Thymus (tissue), 11 donors: ENCODE measurements around the gene RPL28. TPM values are rescaled to one million over a fixed set of nuclear protein-coding genes. Genes with fewer than 3 reads are reported as not detected.
"Not testable (repeated sequence)": the region's sequence is repeated elsewhere in the genome, so short reads cannot be mapped to it uniquely, and the experiment has no call there.

Experiments
- DNase-seq, 9 donors: peaks; one replicate each; pipeline ENCODE4 v3.0.0-alpha.2; 2013; ENCODE audit warnings: low spot score in 9 of 9, low read depth in 6 of 9, missing footprints in 1 of 9
- H3K27ac ChIP-seq, 2 donors: one replicate each; pipeline ENCODE4 v1.5.1; 2013; ENCODE audit warnings: control low read depth in 1 of 2, low read depth in 1 of 2, low read length in 1 of 2, mild to moderate bottlenecking in 1 of 2, moderate library complexity in 1 of 2
- H3K27me3 ChIP-seq, 2 donors: one replicate each; pipeline ENCODE4 v1.5.1; 2013; ENCODE audit warnings: low read length in 1 of 2; ENCODE audit not compliant: control insufficient read depth in 2 of 2, insufficient read depth in 1 of 2
- H3K36me3 ChIP-seq, 2 donors: one replicate each; pipeline ENCODE4 v1.5.1; 2013; ENCODE audit warnings: low read length in 1 of 2, mild to moderate bottlenecking in 1 of 2, moderate library complexity in 1 of 2; ENCODE audit not compliant: control insufficient read depth in 2 of 2, insufficient read depth in 2 of 2
- H3K4me1 ChIP-seq, 2 donors: one replicate each; pipeline ENCODE4 v1.5.1; 2013; ENCODE audit warnings: low read length in 2 of 2; ENCODE audit not compliant: control insufficient read depth in 2 of 2, insufficient read depth in 2 of 2
- H3K4me3 ChIP-seq, 2 donors: one replicate each; pipeline ENCODE4 v1.5.1; 2013; ENCODE audit warnings: low read length in 2 of 2, control low read depth in 1 of 2, mild to moderate bottlenecking in 1 of 2
- H3K9me3 ChIP-seq, 2 donors: one replicate each; pipeline ENCODE4 v1.5.1; 2013; ENCODE audit warnings: low read length in 1 of 2, mild to moderate bottlenecking in 1 of 2; ENCODE audit not compliant: control insufficient read depth in 2 of 2, insufficient read depth in 1 of 2
- WGBS: extraction: QIAGEN DNeasy Blood & Tissue Kit; methylation state at CpG from one replicate; pipeline ENCODE4 v1.1.7; 2013; 5-methylcytosine and 5-hydroxymethylcytosine counted together
- polyA plus RNA-seq: library from polyadenylated mRNA; stranded (reverse); fragments of 200-250 nt; gene quantifications from one replicate; pipeline ENCODE4 v1.2.3, GENCODE V29; 2013
- total RNA-seq: library from RNA; stranded (reverse); fragments of 120-200 nt; gene quantifications from one replicate; pipeline ENCODE4 v1.2.4, GENCODE V29; 2013
- donor health status: healthy.

The RPL28 gene
- total and polyA plus RNA-seq, 2 donors: 667 to 2,578 TPM

DNA sequence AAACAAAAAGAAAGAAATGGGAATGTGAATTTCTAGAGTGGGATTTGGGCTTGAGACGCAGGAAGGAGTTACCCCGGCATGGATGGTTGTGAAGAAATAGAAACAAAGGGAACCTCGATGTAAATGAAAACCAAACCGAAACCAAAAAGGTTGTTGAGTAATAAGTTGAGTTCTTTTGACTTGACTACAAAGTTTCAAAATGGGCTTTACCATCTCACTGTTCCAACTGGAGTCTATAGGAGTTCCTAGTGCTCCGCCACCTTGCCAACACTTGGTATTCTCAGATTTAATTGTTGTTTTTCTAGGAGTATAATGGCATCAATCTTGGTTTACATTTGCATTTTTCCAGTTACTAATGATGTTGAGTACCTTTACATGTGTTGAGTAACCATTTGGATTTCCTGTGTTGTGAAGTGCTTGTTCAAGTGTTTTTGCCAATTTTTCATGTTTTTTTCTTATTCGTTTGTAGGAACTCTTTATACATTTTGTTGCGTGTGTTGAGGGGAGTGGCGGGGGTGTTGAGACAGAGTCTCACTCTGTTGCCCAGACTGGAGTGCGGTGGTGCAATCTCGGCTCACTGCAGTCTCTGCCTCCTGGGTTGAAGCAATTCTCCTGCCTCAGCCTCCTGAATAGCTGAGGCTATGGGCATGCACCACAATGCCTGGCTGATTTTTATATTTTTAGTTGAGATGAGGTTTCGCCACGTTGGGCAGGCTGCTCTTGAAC lies 12.6 kb downstream of the RPL28 start:
- Histone ChIP-seq H3K9me3 (no peaks in the 10 kb centered on the region), H3K27me3 (no peaks in the 10 kb centered on the region), H3K4me3 (no peak overlapping the region), H3K4me1 (no peaks in the 10 kb centered on the region), H3K27ac (no peak overlapping the region), H3K36me3 (peaks cover 29 to 36% of the 10 kb centered on the region in 2 donors)
- no peak for DNase-seq
- WGBS: 96% methylated on average over 12 of the region's 12 CpGs

- WGBS: 95% methylated on average over 14 of the region's 14 CpGs
- DNase-seq: no peak
- peaks cover 43 to 49% of the 10 kb centered on the region in 2 donors for H3K36me3 ChIP-seq
Observed at GRCh38 chr19:55400281-55401087, 14.8 kb downstream of the RPL28 start.

DNA sequence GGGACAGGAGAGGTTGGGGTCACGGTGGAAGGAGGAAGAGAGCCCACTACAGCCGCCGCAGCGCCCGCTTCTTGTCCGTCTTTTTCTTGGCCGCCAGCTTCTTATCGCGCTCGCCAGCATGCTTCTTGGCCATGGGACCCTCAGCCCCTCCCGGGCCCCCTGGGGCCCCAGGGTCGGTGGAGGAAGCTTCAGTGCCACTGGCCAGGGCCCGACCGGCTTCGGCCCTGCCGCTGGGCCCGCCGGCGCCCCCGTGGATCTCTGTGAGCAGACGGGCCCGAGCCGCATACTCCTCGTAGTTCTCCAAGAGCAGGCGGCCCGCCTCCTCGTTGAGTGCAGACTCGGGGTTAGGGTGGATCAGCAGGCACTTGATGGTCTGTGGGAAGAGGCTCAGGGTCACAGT lies 15.7 kb downstream of the RPL28 start:
- H3K9me3 ChIP-seq, DNase-seq, H3K4me3 ChIP-seq, H3K27me3 ChIP-seq, H3K27ac ChIP-seq: not testable (repeated sequence)
- Histone ChIP-seq H3K4me1 (peaks cover 11 to 12% of the 10 kb centered on the region in 2 donors), H3K36me3 (peaks cover 52 to 53% of the 10 kb centered on the region in 2 donors)
- 97% methylated on average over 21 of the region's 28 CpGs for WGBS

More at GRCh38 chr19:55400281-55401087, 14.8 kb downstream of the RPL28 start:
- Histone ChIP-seq H3K4me1 (peaks cover 2 to 3% of the 10 kb centered on the region in 2 donors), H3K9me3 (no peaks in the 10 kb centered on the region), H3K27me3 (no peaks in the 10 kb centered on the region), H3K4me3 (no peak overlapping the region), H3K27ac (no peak overlapping the region)

DNA sequence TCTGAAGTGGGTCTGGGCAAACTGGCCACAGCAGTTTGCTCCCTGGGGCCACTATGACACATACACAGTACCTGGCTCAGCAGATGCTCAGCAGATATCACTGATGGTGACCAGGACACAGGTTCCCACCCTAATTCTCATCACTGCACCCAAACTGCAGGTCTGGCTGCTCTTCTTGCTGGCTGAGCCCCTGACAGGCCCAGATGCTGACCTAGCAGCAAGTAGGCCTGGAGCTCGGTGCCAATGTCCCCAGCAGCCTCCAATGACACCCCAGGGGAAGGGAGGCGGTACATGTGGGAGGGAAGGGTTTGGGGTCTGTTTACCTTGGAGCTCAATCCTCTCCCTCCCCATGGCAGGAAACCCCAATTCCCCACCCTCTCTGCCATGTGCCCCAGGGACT lies 16.8 kb downstream of the RPL28 start:
- peaks cover 17 to 18% of the 10 kb centered on the region in 2 donors for H3K4me1 ChIP-seq

GRCh38 chr19:55405638-55406037 lies 19.9 kb downstream of the RPL28 start:
- H3K4me3 ChIP-seq: peak overlapping the region; percentile 69 to 85
- H3K4me1 ChIP-seq: peaks cover 17 to 26% of the 10 kb centered on the region in 2 donors
- no peak for DNase-seq
- H3K9me3 ChIP-seq: peaks cover 1 to 18% of the 10 kb centered on the region in 2 donors
- peaks cover 44 to 51% of the 10 kb centered on the region in 2 donors for H3K36me3 ChIP-seq
- no peak overlapping the region for H3K27ac ChIP-seq
- 95% methylated on average over 5 of the region's 5 CpGs for WGBS
- H3K27me3 ChIP-seq: no peaks in the 10 kb centered on the region

More for the DNA sequence above, 16.8 kb downstream of the RPL28 start:
- no peak for DNase-seq
- WGBS: 97% methylated on average over 2 of the region's 2 CpGs
- H3K27ac ChIP-seq: no peak overlapping the region
- no peaks in the 10 kb centered on the region for H3K27me3 ChIP-seq
- peaks cover 53 to 57% of the 10 kb centered on the region in 2 donors for H3K36me3 ChIP-seq
- H3K4me3 ChIP-seq: no peak overlapping the region
- no peaks in the 10 kb centered on the region for H3K9me3 ChIP-seq

DNA sequence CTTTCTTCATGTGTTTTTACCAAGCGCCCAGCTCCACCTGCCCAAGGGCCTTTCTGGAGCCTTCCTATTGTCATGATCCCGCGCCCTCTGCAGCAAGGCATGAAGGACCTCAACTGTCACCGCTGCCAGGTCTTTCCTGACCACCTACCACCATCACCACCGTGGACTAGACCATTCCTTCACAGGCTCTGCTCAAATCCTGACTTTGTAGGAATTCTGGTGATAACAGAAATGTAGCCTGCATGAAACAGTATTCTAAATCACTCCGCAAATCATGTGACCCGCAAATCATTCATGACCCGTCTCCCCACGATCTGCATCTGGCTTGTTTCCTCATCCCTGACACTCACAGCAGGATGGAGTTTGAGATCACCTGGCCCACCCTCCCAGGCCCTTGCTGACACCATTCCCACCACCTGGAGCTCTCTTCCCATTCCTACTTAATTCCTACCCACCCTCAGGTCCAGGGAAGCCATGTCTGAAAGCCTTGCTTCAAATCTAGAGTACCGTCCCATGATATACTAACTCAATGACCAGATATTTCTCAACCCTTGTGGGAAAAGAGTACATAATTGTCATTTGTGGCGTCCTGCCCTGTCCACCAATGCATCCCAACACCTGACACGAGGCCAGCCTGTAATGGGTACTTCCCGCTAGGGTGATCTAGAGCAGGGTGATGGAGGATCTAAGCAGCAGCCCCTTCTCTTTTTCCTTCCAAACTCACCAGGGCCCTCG lies 20.5 kb downstream of the RPL28 start:
- Histone ChIP-seq H3K27ac (no peak overlapping the region), H3K4me1 (peaks cover 17 to 26% of the 10 kb centered on the region in 2 donors), H3K9me3 (peaks cover 1 to 18% of the 10 kb centered on the region in 2 donors), H3K4me3 (peak overlapping the region; percentile 69 to 85), H3K27me3 (no peaks in the 10 kb centered on the region), H3K36me3 (peaks cover 38 to 46% of the 10 kb centered on the region in 2 donors)
- 91% methylated on average over 14 of the region's 14 CpGs for WGBS
- no peak for DNase-seq

- peak in 4 of 9 donors; percentile 18 to 39 (median 31) for DNase-seq
- peak overlapping the region; percentile 85 to 100 for H3K27ac ChIP-seq
- peaks cover 1 to 18% of the 10 kb centered on the region in 2 donors for H3K9me3 ChIP-seq
- no peaks in the 10 kb centered on the region for H3K27me3 ChIP-seq
- peak overlapping the region; percentile 69 to 85 for H3K4me3 ChIP-seq
- WGBS: 17% methylated on average over 35 of the region's 35 CpGs
- peaks cover 31 to 42% of the 10 kb centered on the region in 2 donors for H3K36me3 ChIP-seq
- H3K4me1 ChIP-seq: peaks cover 17 to 26% of the 10 kb centered on the region in 2 donors
Observed at GRCh38 chr19:55406826-55407549, 21.3 kb downstream of the RPL28 start.

DNA sequence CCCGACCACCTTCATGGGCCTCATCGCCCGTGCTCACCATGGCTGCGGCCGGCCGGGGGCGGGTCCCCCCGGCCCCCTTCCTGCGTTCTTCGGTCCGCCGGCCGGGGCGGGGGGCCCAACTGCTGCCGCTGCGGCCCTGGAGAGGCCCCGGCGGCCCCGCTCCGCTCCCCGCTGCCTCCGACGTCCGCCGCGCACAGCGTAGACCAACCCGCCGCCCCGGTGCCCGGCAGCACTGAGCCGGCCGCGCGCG lies 21.7 kb downstream of the RPL28 start, which contains the start of gene UBE2S:
UBE2S (minus strand) TSS at position 239 of the 250 bp plus-strand sequence; CDS start at position 40, 199 bp downstream.
- peaks cover 26 to 37% of the 10 kb centered on the region in 2 donors for H3K36me3 ChIP-seq
- H3K9me3 ChIP-seq: peaks cover 1 to 18% of the 10 kb centered on the region in 2 donors
- WGBS: under 1% methylated on average over 36 of the region's 36 CpGs
- peak within 1 kb of the TSS; percentile 69 to 85 for H3K4me3 ChIP-seq
- peak within 1 kb of the TSS; percentile 99 to 100 for H3K27ac ChIP-seq
- peak in 1 of 9 donors; percentile 49 for DNase-seq
- peaks cover 17 to 26% of the 10 kb centered on the region in 2 donors for H3K4me1 ChIP-seq
- not testable (repeated sequence) for H3K27me3 ChIP-seq
